ENCODE measurements around the gene NAA50. TPM values are rescaled to one million over a fixed set of nuclear protein-coding genes. Genes with fewer than 3 reads are reported as not detected.

The NAA50 gene
- total and polyA plus RNA-seq, 8 donors: 15.1 to 159 (median 37.4) TPM

- TF ChIP-seq CTCF (IDR thresholded peaks at IDR 0.05) (no peak), POLR2A (IDR thresholded peaks at IDR 0.05) (no peak), POLR2AphosphoS5 (IDR thresholded peaks at IDR 0.05) (no peak), EP300 (IDR thresholded peaks at IDR 0.05) (no peak)
- no peak overlapping the region for H3K4me3 ChIP-seq
- DNase-seq: no peak
- H3K27me3 ChIP-seq: no peaks in the 10 kb centered on the region
- H3K36me3 ChIP-seq: peaks cover 0 to 8% (median 2%) of the 10 kb centered on the region in 4 donors
- 16 to 46% (median 33%) methylated on average over 3 of the region's 3 CpGs for WGBS, 5 donors
- intact Hi-C loops (cut with DNase I; ENCODE audit: low total_unique reads): no loop called here
- no peaks in the 10 kb centered on the region for H3K4me1 ChIP-seq
- no peak overlapping the region for H3K27ac ChIP-seq
- no peaks in the 10 kb centered on the region for H3K9me3 ChIP-seq
Observed at GRCh38 chr3:113712129-113712528, 33.9 kb downstream of the NAA50 start.

GRCh38 chr3:113707835-113708234 is 38.2 kb downstream of the NAA50 start:
- no peak overlapping the region for H3K27ac ChIP-seq
- no peak for TF ChIP-seq POLR2A (IDR thresholded peaks at IDR 0.05)
- TF ChIP-seq POLR2AphosphoS5 (IDR thresholded peaks at IDR 0.05): no peak
- no peak for TF ChIP-seq CTCF (IDR thresholded peaks at IDR 0.05)
- TF ChIP-seq EP300 (IDR thresholded peaks at IDR 0.05): no peak
- H3K4me1 ChIP-seq: no peaks in the 10 kb centered on the region
- intact Hi-C loops (cut with DNase I; ENCODE audit: low total_unique reads): no loop called here
- H3K27me3 ChIP-seq: no peaks in the 10 kb centered on the region
- DNase-seq: no peak
- no peak overlapping the region for H3K4me3 ChIP-seq
- WGBS, 5 donors: 90 to 93% (median 92%) methylated on average over 4 of the region's 4 CpGs
- H3K36me3 ChIP-seq: no peaks in the 10 kb centered on the region
- H3K9me3 ChIP-seq: no peaks in the 10 kb centered on the region

GRCh38 chr3:113698956-113699355 is 47.1 kb downstream of the NAA50 start:
- Histone ChIP-seq H3K9me3 (no peaks in the 10 kb centered on the region), H3K36me3 (no peaks in the 10 kb centered on the region), H3K27me3 (no peaks in the 10 kb centered on the region), H3K4me1 (peaks cover 15 to 38% (median 28%) of the 10 kb centered on the region in 4 donors), H3K27ac (peak overlapping the region in 4 of 5 donors; percentile 47 to 100 (median 100)), H3K4me3 (peak overlapping the region; percentile 33 to 48 (median 38))
- no peak for TF ChIP-seq POLR2AphosphoS5 (IDR thresholded peaks at IDR 0.05)
- TF ChIP-seq EP300 (IDR thresholded peaks at IDR 0.05): no peak
- no peak for TF ChIP-seq CTCF (IDR thresholded peaks at IDR 0.05)
- no peak for TF ChIP-seq POLR2A (IDR thresholded peaks at IDR 0.05)
- peak in 1 of 2 donors; percentile 54 for DNase-seq
- 14 to 34% (median 19%) methylated on average over 20 to 24 of the region's 24 CpGs for WGBS, 5 donors
- intact Hi-C loops (cut with DNase I; ENCODE audit: low total_unique reads): no loop called here

- intact Hi-C loops (cut with DNase I; ENCODE audit: low total_unique reads): no loop called here
Observed at GRCh38 chr3:113698213-113698742, 47.8 kb downstream of the NAA50 start.

More at GRCh38 chr3:113698213-113698742, 47.8 kb downstream of the NAA50 start:
- Histone ChIP-seq H3K4me1 (peaks cover 15 to 45% (median 32%) of the 10 kb centered on the region in 4 donors), H3K9me3 (no peaks in the 10 kb centered on the region), H3K27ac (peak overlapping the region in 4 of 5 donors; percentile 97 to 100 (median 100)), H3K4me3 (peak overlapping the region in 3 of 4 donors; percentile 38 to 82 (median 48)), H3K27me3 (no peaks in the 10 kb centered on the region), H3K36me3 (no peaks in the 10 kb centered on the region)
- 58 to 63% (median 60%) methylated on average over 6 of the region's 6 CpGs for WGBS, 5 donors
- TF ChIP-seq POLR2A (IDR thresholded peaks at IDR 0.05) (no peak), CTCF (IDR thresholded peaks at IDR 0.05) (no peak), POLR2AphosphoS5 (IDR thresholded peaks at IDR 0.05) (no peak), EP300 (IDR thresholded peaks at IDR 0.05) (no peak)
- DNase-seq: no peak

Measured in stomach (tissue), 9 donors.